Stimulated activated CD8-positive, alpha-beta memory T cell treated with anti-CD3 and anti-CD28 coated beads, Interleukin-12 subunit alpha, Interleukin-12 subunit beta, amount 100 ng/mL, for 4 hours (primary cell): ENCODE measurements around the gene SH3YL1.
"Not testable (repeated sequence)": the region's sequence is repeated elsewhere in the genome, so short reads cannot be mapped to it uniquely, and the experiment has no call there.

ENCODE experiments used
- DNase-seq: peaks from one replicate; pipeline ENCODE4 v3.0.0-alpha.2; 2020; ENCODE audit warnings: low read depth

The SH3YL1 gene

DNA sequence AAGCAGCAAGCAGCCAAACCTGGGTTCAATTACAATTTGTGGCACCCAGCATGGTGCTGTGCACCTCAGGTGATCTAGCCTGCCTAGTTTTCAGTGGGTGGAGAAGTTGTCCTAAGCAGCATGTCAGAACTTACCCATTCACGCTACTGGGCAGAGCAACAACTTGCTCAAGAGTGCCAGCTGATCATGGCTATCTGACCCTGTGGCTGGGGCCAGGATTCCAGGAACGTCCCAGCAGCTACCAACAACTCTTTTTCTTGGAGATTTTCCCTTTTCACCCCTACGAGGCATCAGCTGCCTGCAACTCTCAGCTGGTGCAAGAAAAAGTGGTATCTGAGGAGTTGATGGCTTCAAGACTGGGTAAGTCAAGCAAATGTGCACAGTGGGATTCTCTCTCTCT, 83.5 kb downstream of the SH3YL1 start:
- no peak for DNase-seq

- no peak for DNase-seq
Observed at GRCh38 chr2:179886-180285, 83.9 kb downstream of the SH3YL1 start.

DNA sequence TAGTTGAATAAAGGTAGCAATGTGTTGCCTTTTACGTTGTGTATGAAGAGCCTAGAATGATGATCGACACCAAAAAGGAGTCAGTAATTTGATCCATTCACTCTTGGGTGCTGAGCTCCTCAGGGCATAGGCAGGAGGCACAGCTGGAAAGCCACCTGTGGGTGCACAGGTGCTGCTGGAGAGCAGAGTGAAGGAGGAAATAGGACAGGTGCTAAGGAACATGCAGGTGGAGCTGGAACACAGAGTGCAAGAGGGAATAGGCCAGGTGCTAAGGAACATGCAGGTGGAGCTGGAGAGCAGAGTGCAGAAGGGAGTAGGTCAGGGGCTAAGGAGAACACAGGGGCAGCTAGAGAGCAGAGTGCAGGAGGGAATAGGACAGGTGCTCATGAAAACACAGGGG, 86.1 kb downstream of the SH3YL1 start:
- no peak for DNase-seq

- no peak for DNase-seq
Observed at GRCh38 chr2:176917-177316, 86.9 kb downstream of the SH3YL1 start.

- no peak for DNase-seq
Observed at GRCh38 chr2:175880-176820, 87.7 kb downstream of the SH3YL1 start.

- no peak for DNase-seq
Observed at GRCh38 chr2:175161-175786, 88.6 kb downstream of the SH3YL1 start.

DNA sequence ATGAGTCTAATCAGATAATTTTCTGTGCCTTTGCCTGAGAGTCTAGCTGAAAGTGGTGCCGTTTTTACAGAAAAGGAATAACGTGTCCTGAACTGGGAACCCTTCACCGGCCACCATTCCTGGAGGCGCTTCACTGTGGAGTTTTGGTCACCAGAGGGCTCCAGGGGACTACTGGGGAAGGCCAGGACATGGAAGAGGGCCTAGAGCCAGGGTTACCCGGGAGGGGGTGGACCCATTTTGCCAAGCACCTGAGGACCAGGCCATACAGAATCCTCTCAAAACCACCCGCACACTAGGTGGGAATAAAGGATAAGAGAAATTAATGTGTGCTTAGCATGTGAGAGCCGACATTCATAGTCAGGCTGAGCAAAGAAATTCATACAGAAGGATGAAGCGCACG, 91.7 kb downstream of the SH3YL1 start:
- DNase-seq = not testable (repeated sequence)

DNA sequence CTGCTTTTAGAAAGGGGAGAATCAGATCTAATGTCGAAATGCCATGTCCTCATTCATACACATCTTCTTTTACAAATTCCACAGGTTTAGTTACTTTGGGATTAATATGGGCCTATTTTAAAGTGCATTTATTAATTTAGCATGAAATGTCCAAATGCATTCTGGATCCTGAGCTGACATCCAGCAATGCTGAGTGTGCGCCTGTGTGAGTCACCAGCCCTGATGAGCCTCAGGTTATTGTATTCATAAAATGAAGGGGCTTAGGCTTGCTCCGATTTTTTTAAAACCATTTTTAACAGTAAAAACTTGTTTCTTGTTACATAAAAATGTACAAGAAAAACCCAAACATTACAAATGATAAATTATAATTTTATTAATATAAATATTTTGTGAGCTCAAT, 94.1 kb downstream of the SH3YL1 start:
- DNase-seq = no peak
